A172 (cell line): ENCODE results near the gene GNB2. TPM values are rescaled to one million over a fixed set of nuclear protein-coding genes. Genes with fewer than 3 reads are reported as not detected.

Experiments
- DNase-seq: peaks from one replicate; pipeline ENCODE4 v3.0.0-alpha.2; 2015; ENCODE audit warnings: low spot score
- total RNA-seq: library from RNA; depleted of rRNA; stranded (reverse); fragments of >200 nt; shearing (Covaris generic); gene quantifications from 2 replicates; pipeline ENCODE4 v1.2.3, GENCODE V29; 2014; rRNA removed

The GNB2 gene
- 94.3 and 104 TPM in 2 replicates for total RNA-seq

- peak; percentile 99 for DNase-seq
Measured at GRCh38 chr7:100673302-100673941, at the start of gene GNB2. GNB2 (plus strand) TSS chr7:100673740; CDS start chr7:100676266, 2,526 bp downstream.

DNA sequence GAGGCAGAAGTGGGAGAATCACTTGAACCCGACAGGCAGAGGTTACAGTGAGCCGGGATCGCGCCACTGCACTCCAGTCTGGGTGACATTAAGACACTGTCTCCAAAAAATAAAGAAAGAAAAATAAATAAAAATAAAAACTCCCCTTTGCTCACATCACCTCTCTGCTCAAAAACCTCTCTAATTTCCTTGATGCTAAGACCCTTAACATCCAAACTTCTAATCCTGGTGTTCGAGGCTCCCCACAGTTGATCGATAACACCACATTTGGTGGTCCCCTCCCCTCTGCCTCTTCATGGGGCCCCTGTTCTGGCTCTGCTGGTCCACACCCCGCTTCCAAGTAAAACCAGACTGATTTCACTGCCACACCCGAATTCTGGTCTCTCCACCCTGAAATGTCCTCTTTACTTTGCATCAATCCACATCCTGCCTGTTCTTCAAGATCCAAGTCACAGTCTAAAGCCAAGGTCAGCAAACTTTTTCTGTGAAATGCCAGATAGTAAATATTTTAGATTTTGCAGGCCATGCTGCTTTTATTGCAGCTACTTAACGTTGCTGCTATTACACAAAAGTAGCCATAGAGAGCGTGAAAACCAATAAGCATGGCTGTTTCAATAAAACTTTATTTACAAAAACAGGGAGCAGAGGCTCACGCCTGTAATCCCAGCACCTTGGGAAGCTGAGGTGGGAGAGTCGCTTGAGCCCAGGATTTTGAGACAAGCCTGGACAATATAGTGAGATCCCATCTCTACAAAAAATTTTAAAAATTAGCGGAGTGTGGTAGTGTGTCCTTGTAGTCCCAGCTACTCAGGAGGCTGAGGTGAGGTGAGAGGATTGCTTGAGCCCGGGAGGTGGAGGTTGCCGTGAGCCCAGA is 49.4 kb upstream of the GNB2 start:
- no peak for DNase-seq

GRCh38 chr7:100626055-100626454 is 47.5 kb upstream of the GNB2 start:
- DNase-seq, result no peak

- DNase-seq, result peak; percentile 68
Measured at GRCh38 chr7:100626530-100627237, 46.9 kb upstream of the GNB2 start.

DNA sequence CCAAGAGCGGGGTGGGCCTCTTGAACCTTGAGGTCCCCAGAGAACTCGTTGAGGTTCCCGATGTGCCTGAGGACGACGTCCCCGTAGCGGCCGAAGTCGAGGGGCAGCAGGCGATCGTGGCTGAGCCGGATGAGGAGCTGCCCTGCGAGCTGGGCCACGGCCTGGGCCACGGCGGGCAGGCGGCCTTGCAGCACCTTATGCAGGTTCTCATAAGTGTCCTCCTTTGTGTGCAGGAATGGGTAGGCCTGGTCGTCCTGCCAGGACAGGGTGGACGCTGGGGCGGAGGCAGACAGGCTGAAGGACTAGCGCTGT is 46.3 kb upstream of the GNB2 start:
- DNase-seq, result no peak

DNA sequence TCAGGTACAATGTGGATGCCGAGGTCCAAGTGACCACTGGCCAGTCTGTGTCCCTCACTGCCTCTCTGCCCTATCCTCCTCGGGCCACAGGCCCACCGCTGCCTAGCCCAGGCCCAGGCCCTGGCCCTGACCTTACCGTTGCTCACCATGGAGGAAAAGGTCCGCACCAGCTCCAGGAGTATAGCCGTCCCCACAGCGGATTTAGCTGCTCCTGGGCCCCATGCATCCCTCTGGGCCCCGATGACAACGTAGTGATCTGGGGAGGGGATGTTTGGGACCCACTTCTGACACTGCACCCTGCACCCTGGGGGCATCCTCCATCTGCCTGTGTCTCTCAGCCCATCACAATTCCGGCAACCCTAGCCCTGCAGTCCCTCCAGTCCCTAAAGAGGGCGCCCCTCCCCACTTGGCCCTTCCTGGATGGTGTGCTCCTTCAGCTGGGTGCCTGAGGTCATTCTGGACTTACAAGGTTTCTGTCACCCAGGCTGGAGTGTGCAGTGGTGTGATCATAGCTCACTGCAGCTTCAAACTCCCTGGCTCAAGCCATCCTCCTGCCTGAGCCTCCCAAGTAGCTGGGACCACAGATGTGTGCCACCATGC is 44.3 kb upstream of the GNB2 start:
- peak; percentile 40 for DNase-seq

DNA sequence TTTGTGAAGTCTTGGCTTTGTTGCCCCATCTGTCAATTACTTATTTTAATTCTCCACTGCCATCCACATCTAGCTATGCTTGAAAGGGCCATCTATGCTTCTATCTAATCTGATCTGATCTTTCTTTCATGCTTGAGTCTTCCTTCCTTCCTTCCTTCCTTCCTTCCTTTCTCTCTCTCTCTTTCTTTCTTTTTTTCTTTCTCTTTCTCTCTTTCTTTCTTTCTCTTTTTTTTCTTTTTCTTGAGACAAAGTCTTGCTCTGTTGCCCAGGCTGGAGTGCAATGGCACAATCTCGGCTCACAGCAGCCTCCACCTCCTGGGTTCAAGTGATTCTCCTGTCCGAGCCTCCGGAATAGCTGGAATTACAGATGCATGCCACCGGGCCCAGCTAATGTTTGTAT is 43.5 kb upstream of the GNB2 start:
- DNase-seq, result no peak

DNA sequence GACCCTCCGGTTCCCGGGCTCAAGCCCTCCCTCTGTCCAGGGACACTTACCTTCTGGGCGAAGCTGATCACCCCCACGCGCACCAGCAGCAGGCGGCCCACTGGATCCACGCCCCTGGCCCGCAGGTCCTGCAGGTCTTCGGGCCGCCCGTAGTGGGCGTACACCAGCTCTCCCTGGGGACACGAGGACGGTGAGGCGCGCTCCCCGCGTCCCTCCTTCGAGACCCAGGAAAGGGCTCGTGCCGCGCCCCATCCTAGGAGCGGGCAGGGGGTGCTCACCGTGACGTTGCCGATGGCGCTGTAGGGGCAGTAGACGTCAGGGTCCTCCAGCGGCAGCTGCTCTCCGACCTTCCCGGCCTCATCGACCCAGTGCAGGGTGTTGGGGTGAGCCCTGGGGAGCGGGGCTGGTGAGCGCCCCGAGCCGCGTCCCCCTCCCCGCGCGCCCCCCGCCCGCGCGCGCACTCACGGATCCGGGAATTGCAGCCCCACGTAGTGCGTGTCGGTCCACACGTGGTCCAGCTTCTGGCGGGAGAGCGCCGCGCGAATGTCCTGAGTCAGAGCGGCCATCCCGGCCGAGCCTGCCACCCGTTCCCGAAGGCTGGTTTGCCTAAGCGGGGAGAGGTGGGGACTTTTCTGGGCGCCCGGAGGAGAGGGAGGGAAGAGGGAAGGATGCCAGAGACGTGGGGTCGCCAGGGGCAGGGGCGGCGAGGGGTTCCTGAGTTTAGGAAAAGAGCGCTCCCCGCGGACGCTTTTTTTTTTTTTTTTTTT is 40.4 kb upstream of the GNB2 start:
- no peak for DNase-seq

DNA sequence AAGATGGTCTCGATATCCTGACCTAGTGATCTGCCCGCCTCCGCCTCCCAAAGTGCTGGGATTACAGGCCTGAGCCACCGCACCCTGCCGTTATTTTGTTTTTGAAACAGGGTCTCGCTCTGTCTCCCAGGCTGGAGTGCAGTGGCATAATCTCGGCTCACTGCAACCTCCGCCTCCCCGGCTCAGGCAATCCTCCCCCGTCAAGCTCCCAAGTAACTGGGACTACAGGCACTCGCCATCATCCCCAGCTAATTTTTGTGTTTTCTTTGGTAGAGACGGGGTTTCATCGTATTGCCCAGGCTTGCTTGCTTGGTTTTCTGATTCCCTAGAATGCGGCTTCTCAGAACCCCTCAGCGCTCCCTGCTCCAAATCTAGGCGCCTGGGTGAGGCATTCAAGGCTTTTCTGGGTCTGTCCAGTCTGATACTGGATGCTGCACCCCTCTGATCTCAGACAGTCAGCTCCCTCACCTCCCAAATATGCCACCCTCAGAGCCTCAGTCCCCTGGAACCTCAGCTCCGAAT is 33.5 kb upstream of the GNB2 start:
- DNase-seq, result no peak

GRCh38 chr7:100640517-100641440 is 32.8 kb upstream of the GNB2 start:
- no peak for DNase-seq

GRCh38 chr7:100641463-100641859 is 32.1 kb upstream of the GNB2 start, which contains the start of gene TFR2:
TFR2 (minus strand) TSS chr7:100641552; CDS start chr7:100641509, 43 bp downstream.
- no peak for DNase-seq

DNA sequence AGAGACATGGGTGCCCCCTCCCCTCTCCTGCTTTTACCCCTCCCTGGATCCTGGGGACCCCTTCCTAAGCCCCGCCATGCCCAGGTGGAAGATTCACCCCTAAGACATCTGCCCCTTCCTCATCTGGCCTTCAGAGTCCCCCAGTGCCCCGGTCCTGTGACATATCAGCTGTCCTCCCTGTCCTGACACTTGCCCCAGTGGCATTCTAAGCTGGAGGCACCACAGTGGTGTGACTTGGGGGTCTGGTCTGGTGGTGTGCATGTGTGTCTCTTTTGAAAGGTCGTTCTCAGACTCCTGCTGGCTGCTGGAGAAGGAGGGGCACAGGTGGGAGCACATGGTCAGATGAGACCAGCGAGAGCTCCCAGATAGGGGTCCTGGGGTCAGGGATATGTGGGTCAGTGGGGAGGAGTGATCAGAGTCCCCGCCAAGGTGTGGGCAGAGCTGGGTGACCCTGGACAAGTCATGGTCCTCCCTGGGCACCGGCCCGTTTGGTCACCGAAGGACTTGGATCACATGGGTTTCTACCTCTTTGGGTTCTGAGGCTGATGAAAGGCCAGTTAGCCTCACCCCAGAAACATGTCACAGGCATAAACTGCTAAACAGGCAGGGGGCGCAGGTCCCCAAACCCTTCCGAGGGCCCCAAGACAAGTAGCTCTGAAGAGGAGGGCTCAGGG is 31.5 kb upstream of the GNB2 start:
- no peak for DNase-seq

- DNase-seq, result no peak
Measured at GRCh38 chr7:100642534-100642907, 31.0 kb upstream of the GNB2 start.

DNA sequence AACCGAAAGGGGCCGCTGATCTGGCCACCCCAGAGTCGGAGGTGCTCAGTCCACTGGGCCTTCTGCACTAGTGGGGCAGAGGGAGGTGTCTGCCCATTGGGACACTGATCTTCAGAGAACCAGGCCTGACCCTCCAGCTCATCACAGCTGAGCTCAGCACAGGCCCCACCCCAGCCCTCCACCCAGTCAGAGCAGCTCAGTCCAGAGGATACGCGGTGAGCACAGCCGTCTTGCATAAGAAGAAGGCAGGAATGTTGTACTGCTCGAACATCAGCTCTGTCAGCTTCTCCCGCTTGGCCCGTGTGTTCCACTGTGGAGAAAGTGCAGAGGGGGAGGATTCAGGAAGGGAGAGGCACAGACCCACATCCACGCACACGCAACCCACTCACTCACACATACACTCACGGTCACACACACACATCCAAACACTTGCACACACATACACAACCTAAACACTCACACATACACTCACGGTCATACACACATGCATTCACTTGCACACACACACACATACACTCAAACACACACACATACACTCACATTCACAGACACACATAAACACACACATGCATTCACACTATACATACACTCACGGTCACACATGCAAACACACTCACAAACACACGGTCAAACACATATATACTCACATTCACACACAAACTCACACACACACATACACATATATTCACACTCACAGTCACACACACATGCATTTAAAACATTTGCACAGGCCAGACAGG is 23.5 kb upstream of the GNB2 start:
- no peak for DNase-seq

GRCh38 chr7:100654908-100655831 is 18.4 kb upstream of the GNB2 start:
- no peak for DNase-seq

DNA sequence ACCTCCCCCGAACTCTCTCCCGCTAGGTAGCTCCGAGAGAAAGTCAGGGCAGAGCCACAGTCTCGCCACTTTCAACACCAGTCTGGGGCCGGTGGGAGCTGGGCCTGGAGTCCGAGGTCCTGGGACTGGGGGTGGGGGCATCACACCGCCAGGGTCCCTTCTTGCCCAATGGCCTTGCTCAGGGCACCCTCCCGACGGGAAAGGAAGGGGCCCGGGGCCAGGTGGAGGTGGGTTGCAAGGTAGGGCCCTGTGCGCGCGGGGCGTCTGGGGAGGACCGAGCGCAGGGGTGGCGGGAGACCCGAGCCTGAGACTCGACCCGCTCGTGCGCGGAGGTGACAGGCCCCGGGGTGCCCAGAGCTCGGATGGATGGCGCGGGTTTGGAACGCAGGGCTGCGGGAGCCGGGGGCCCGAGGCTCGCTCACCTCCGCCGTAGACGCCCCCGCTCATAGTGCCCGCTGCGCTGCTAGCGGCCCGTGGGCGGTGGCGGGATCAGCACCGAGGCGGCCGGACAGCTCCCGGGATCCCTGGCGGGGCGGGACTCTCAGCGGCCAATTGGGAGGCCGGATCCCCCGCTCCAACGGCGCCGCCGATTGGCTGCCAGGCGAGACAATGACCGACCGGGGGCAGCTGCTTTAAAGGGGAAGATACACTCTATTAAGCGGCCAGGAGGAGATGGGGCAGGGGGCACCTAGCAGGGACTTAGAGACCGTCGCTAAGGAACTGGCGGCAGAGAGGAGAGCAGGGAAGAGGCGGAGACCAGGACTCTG is 17.4 kb upstream of the GNB2 start, which contains the start of gene ACTL6B:
TSS of gene ACTL6B (minus strand) at position 541 of the 767 bp plus-strand sequence. CDS start at position 447, 94 bp downstream.
- DNase-seq, result peak; percentile 26
